Measurements from ENCODE around the gene SPHK2. TPM values are rescaled to one million over a fixed set of nuclear protein-coding genes. Genes with fewer than 3 reads are reported as not detected.

Gene SPHK2
- total RNA-seq, 2 experiments from 2014 or later, result 24.1 to 24.6 TPM

GRCh38 chr19:48617146-48617937 lies 2.0 kb upstream of the SPHK2 start:
- H3K27ac Mint-ChIP-seq, result peak overlapping the region; percentile 97
- peak overlapping the region; percentile 96 for H3K4me3 Mint-ChIP-seq
- CTCF ChIA-PET, result interaction anchor here (0.6 to 1.8 kb wide), 7 partner anchors 8 to 283 kb away, joined by 3 to 6 read pairs (median 4); partner anchors contain the start of genes CA11 and KDELR1
- H3K9me3 Mint-ChIP-seq, result no peaks in the 10 kb centered on the region
- H3K27me3 Mint-ChIP-seq, result no peaks in the 10 kb centered on the region
- peaks cover 43% of the 10 kb centered on the region for H3K4me1 Mint-ChIP-seq (ENCODE audit: low read depth)
- intact Hi-C loops (cut with micrococcal nuclease), result loop anchor here (5.0 kb wide), 1 partner anchor 285 kb away; no protein-coding TSS in a partner anchor
- POLR2A ChIA-PET, result interaction anchor here (1.1 to 2.6 kb wide), 2 partner anchors 8 to 17 kb away, joined by 3 to 15 read pairs; no protein-coding TSS in a partner anchor
- H3K36me3 Mint-ChIP-seq, result peaks cover 50% of the 10 kb centered on the region
- no peak for DNase-seq

- Mint-ChIP-seq H3K27ac (peak overlapping the region; percentile 97), H3K4me3 (peak overlapping the region; percentile 96), H3K36me3 (peaks cover 53% of the 10 kb centered on the region), H3K27me3 (no peaks in the 10 kb centered on the region), H3K9me3 (no peaks in the 10 kb centered on the region), H3K4me1 (ENCODE audit: low read depth) (peaks cover 50% of the 10 kb centered on the region)
- POLR2A ChIA-PET, result interaction anchor here (0.6 to 2.6 kb wide), 8 partner anchors 9 to 284 kb away, joined by 3 to 15 read pairs (median 5); partner anchors contain the start of gene CA11
- CTCF ChIA-PET, result interaction anchor here (0.9 to 1.8 kb wide), 3 partner anchors 9 to 30 kb away, joined by 3 to 6 read pairs (median 4); partner anchors contain the start of gene CA11
- no peak for DNase-seq
- intact Hi-C loops (cut with micrococcal nuclease), result loop anchor here (5.0 kb wide), 1 partner anchor 286 kb away; no protein-coding TSS in a partner anchor
Measured at GRCh38 chr19:48618278-48618915, 909 bp upstream of the SPHK2 start.

GRCh38 chr19:48619692-48620585 lies 633 bp downstream of the SPHK2 start:
- POLR2A ChIA-PET, result interaction anchor here (0.5 to 2.6 kb wide), 11 partner anchors 8 to 1363 kb away, joined by 3 to 15 read pairs (median 5); partner anchors contain the start of genes CA11, CCDC9, SYNGR4 and TMEM143
- H3K27ac Mint-ChIP-seq, result peak overlapping the region; percentile 97
- CTCF ChIA-PET, result interaction anchor here (1.0 kb wide), 1 partner anchor 11 kb away, joined by 4 read pairs; no protein-coding TSS in a partner anchor
- no peaks in the 10 kb centered on the region for H3K9me3 Mint-ChIP-seq
- H3K27me3 Mint-ChIP-seq, result no peaks in the 10 kb centered on the region
- H3K4me1 Mint-ChIP-seq (ENCODE audit: low read depth), result peaks cover 63% of the 10 kb centered on the region
- H3K36me3 Mint-ChIP-seq, result peaks cover 57% of the 10 kb centered on the region
- H3K4me3 Mint-ChIP-seq, result peak overlapping the region; percentile 96
- DNase-seq, result peak; percentile 27
- intact Hi-C loops (cut with micrococcal nuclease), result loop anchor here (1.0 to 5.0 kb wide), 6 partner anchors 14 to 288 kb away; partner anchors contain the start of gene SYNGR4

GRCh38 chr19:48623556-48624066 lies 4.3 kb downstream of the SPHK2 start:
- DNase-seq, result no peak
- intact Hi-C loops (cut with micrococcal nuclease), result loop anchor here (1.0 kb wide), 2 partner anchors 11 to 368 kb away; partner anchors contain the start of gene CARD8
- H3K4me1 Mint-ChIP-seq (ENCODE audit: low read depth), result peaks cover 52% of the 10 kb centered on the region

GRCh38 chr19:48624067-48624594 lies 4.8 kb downstream of the SPHK2 start:
- peak; percentile 98 for DNase-seq
- Mint-ChIP-seq H3K4me3 (peak overlapping the region; percentile 75), H3K27me3 (no peaks in the 10 kb centered on the region), H3K36me3 (peaks cover 17% of the 10 kb centered on the region), H3K27ac (peak overlapping the region; percentile 89), H3K9me3 (no peaks in the 10 kb centered on the region), H3K4me1 (ENCODE audit: low read depth) (peaks cover 51% of the 10 kb centered on the region)
- ChIA-PET POLR2A (interaction anchor here (1.0 to 2.0 kb wide), 3 partner anchors 9 to 22 kb away, joined by 4 to 8 read pairs (median 5); partner anchors contain the start of genes CA11 and FAM83E), CTCF (interaction anchor here (1.2 to 1.3 kb wide), 2 partner anchors 13 to 118 kb away, joined by 3 to 4 read pairs; no protein-coding TSS in a partner anchor)
- intact Hi-C loops (cut with micrococcal nuclease), result loop anchor here (1.0 kb wide), 2 partner anchors 10 to 369 kb away; partner anchors contain the start of gene CARD8

More at GRCh38 chr19:48623556-48624066, 4.3 kb downstream of the SPHK2 start:
- Mint-ChIP-seq H3K27ac (peak overlapping the region; percentile 89), H3K4me3 (peak overlapping the region; percentile 75), H3K27me3 (no peaks in the 10 kb centered on the region), H3K9me3 (no peaks in the 10 kb centered on the region), H3K36me3 (peaks cover 21% of the 10 kb centered on the region)
- CTCF ChIA-PET, result interaction anchor here (1.2 to 1.3 kb wide), 2 partner anchors 13 to 118 kb away, joined by 3 to 4 read pairs; no protein-coding TSS in a partner anchor
- POLR2A ChIA-PET, result interaction anchor here (0.6 to 2.0 kb wide), 4 partner anchors 9 to 289 kb away, joined by 4 to 8 read pairs (median 5); partner anchors contain the start of genes CA11 and FAM83E

GRCh38 chr19:48624791-48625723 lies 5.8 kb downstream of the SPHK2 start:
- H3K4me3 Mint-ChIP-seq, result peak overlapping the region; percentile 75
- intact Hi-C loops (cut with micrococcal nuclease), result loop anchor here (1.0 kb wide), 2 partner anchors 9 to 370 kb away; partner anchors contain the start of gene CARD8
- ChIA-PET POLR2A (interaction anchor here (2.0 kb wide), 1 partner anchor 9 kb away, joined by 8 read pairs; no protein-coding TSS in a partner anchor), CTCF (no interaction called here)
- peak overlapping the region; percentile 89 for H3K27ac Mint-ChIP-seq
- H3K36me3 Mint-ChIP-seq, result peaks cover 17% of the 10 kb centered on the region
- H3K9me3 Mint-ChIP-seq, result no peaks in the 10 kb centered on the region
- peaks cover 45% of the 10 kb centered on the region for H3K4me1 Mint-ChIP-seq (ENCODE audit: low read depth)
- no peak for DNase-seq
- no peaks in the 10 kb centered on the region for H3K27me3 Mint-ChIP-seq

GRCh38 chr19:48625891-48626327 lies 6.6 kb downstream of the SPHK2 start:
- Mint-ChIP-seq H3K36me3 (peaks cover 15% of the 10 kb centered on the region), H3K27me3 (no peaks in the 10 kb centered on the region), H3K9me3 (no peaks in the 10 kb centered on the region), H3K4me3 (no peak overlapping the region), H3K27ac (no peak overlapping the region), H3K4me1 (ENCODE audit: low read depth) (peaks cover 41% of the 10 kb centered on the region)
- ChIA-PET CTCF (no interaction called here), POLR2A (no interaction called here)
- DNase-seq, result no peak
- intact Hi-C loops (cut with micrococcal nuclease), result no loop called here

GRCh38 chr19:48627201-48627864 lies 8.0 kb downstream of the SPHK2 start:
- H3K4me1 Mint-ChIP-seq (ENCODE audit: low read depth), result peaks cover 38% of the 10 kb centered on the region
- ChIA-PET CTCF (no interaction called here), POLR2A (interaction anchor here (1.1 kb wide), 1 partner anchor 8 kb away, joined by 5 read pairs; the partner anchor contains the start of genes RPL18 and SPHK2)
- no peaks in the 10 kb centered on the region for H3K27me3 Mint-ChIP-seq
- intact Hi-C loops (cut with micrococcal nuclease), result no loop called here
- no peaks in the 10 kb centered on the region for H3K9me3 Mint-ChIP-seq
- DNase-seq, result peak; percentile 54
- no peak overlapping the region for H3K4me3 Mint-ChIP-seq
- peak overlapping the region; percentile 51 for H3K27ac Mint-ChIP-seq
- peaks cover 14% of the 10 kb centered on the region for H3K36me3 Mint-ChIP-seq

- intact Hi-C loops (cut with micrococcal nuclease), result no loop called here
- POLR2A ChIA-PET, result interaction anchor here (1.1 kb wide), 1 partner anchor 9 kb away, joined by 5 read pairs; the partner anchor contains the start of genes RPL18 and SPHK2
- H3K27me3 Mint-ChIP-seq, result no peaks in the 10 kb centered on the region
- H3K27ac Mint-ChIP-seq, result no peak overlapping the region
- peaks cover 13% of the 10 kb centered on the region for H3K36me3 Mint-ChIP-seq
- CTCF ChIA-PET, result no interaction called here
- H3K4me3 Mint-ChIP-seq, result no peak overlapping the region
- no peaks in the 10 kb centered on the region for H3K9me3 Mint-ChIP-seq
- DNase-seq, result no peak
- H3K4me1 Mint-ChIP-seq (ENCODE audit: low read depth), result peaks cover 38% of the 10 kb centered on the region
Measured at GRCh38 chr19:48627865-48628314, 8.6 kb downstream of the SPHK2 start.
